ENCODE measurements around the gene RGMA.

DNA sequence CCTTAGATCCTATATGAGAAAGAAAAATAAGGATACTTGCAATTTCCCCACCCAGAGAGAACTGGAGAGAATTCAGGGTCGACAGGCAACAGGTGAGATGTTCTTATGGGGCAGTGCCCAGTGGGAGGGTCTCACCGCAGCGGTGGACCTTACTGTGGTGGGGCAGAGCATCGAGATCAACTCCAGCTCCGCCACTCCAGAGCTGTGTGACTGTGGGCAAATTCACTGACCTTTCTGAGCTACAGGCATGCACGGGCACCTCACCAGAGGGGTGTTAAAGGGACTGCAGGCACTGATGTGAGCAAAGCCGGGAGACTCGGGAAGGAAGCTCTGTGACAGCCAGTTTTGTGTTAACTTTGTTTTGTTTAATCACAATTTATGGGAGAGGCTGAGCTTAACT is 30.9 kb downstream of the RGMA start:
- TF ChIP-seq, protein P1, sequence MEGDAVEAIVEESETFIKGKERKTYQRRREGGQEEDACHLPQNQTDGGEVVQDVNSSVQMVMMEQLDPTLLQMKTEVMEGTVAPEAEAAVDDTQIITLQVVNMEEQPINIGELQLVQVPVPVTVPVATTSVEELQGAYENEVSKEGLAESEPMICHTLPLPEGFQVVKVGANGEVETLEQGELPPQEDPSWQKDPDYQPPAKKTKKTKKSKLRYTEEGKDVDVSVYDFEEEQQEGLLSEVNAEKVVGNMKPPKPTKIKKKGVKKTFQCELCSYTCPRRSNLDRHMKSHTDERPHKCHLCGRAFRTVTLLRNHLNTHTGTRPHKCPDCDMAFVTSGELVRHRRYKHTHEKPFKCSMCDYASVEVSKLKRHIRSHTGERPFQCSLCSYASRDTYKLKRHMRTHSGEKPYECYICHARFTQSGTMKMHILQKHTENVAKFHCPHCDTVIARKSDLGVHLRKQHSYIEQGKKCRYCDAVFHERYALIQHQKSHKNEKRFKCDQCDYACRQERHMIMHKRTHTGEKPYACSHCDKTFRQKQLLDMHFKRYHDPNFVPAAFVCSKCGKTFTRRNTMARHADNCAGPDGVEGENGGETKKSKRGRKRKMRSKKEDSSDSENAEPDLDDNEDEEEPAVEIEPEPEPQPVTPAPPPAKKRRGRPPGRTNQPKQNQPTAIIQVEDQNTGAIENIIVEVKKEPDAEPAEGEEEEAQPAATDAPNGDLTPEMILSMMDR (IDR thresholded peaks at IDR 0.05), result no peak
- no peak for TF ChIP-seq POLR2A (IDR thresholded peaks at IDR 0.05)
